Thyroid gland (tissue), 4 donors: Measurements from ENCODE around the gene TPCN2.

ENCODE experiments used
- POLR2A ChIP-seq, 2 donors: fragments of 450-650 bp; IDR thresholded peaks; one replicate each; pipeline ENCODE4 v1.6.1; 2017; ENCODE audit warnings: antibody characterized with exemption in 2 of 2, mild to moderate bottlenecking in 2 of 2, moderate library complexity in 1 of 2
- TF ChIP-seq, protein P1 (sequence below), 6 experiments: fragments of 200-600 bp in 3 of 6; fragments of 450-650 bp in 3 of 6; sonication (generic) in 3 of 6; IDR thresholded peaks; one replicate each; pipeline ENCODE4 v1.5.1; 2016 to 2019; ENCODE audit warnings: antibody characterized with exemption in 6 of 6, mild to moderate bottlenecking in 2 of 6, inconsistent platforms in 1 of 6, moderate library complexity in 1 of 6

DNA sequence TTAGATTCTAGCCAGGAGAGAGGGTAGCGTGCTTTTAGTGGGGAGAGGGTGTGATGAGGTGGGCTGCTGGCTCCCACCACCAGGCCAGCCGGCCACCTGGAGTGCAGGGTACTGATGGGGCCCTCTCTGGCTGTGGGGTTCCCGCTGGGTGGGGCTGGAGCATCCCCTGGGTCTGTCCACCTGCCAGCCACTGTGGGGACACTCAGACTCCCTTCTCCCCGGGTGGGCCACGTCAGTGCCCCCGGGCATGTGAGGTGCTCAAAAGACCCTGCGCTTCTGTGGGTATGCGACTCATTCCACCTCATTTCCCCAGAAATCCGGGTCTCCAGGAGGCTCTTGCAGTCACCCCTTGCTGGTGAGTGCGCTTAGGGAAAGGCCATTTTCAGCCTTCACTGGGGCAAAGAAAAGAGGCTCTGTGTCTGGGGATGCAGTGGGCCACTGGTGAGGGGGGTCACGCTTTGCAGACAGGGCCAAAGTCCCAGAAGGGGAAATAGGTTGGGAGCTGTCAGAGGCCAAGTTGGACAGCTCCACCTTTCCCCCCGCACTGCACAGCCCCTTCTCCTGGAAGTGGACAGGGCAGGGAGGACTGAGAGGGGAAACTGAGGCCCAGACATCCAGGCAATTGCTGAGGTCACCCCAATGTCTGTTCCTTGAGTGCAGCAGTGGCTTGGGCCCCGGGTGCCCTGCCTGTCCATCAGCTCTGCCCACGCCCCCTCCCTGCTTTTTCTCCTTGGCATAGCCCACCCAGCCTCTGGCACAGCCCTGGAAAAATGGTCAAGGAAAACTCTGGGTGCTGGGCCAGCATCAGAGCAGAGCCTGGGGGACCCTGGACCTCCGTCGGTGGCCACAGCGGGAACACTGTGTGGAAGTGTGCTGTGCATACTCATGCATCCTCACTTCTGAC is 53.3 kb downstream of the TPCN2 start:
- TF ChIP-seq, protein P1, sequence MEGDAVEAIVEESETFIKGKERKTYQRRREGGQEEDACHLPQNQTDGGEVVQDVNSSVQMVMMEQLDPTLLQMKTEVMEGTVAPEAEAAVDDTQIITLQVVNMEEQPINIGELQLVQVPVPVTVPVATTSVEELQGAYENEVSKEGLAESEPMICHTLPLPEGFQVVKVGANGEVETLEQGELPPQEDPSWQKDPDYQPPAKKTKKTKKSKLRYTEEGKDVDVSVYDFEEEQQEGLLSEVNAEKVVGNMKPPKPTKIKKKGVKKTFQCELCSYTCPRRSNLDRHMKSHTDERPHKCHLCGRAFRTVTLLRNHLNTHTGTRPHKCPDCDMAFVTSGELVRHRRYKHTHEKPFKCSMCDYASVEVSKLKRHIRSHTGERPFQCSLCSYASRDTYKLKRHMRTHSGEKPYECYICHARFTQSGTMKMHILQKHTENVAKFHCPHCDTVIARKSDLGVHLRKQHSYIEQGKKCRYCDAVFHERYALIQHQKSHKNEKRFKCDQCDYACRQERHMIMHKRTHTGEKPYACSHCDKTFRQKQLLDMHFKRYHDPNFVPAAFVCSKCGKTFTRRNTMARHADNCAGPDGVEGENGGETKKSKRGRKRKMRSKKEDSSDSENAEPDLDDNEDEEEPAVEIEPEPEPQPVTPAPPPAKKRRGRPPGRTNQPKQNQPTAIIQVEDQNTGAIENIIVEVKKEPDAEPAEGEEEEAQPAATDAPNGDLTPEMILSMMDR (IDR thresholded peaks at IDR 0.05): no peak
- TF ChIP-seq POLR2A (IDR thresholded peaks at IDR 0.05): no peak
